Endothelial cell of umbilical vein (primary cell): ENCODE data around the gene C10orf53.

Source experiments
- JUN ChIP-seq: IDR thresholded peaks from 2 replicates; pipeline ENCODE4 v1.6.1; 2011; ENCODE audit warnings: borderline replicate concordance, low read depth; ENCODE audit not compliant: insufficient read length, insufficient read depth
- POLR2A ChIP-seq: IDR thresholded peaks from 2 replicates; pipeline ENCODE4 v1.6.1; 2012; ENCODE audit warnings: low read depth, mild to moderate bottlenecking, control low read depth, low read length
- POLR2AphosphoS5 ChIP-seq: IDR thresholded peaks from 2 replicates; pipeline ENCODE4 v1.6.1; 2012; ENCODE audit warnings: low read depth, mild to moderate bottlenecking, control low read depth, low read length, moderate library complexity; ENCODE audit not compliant: insufficient read depth

DNA sequence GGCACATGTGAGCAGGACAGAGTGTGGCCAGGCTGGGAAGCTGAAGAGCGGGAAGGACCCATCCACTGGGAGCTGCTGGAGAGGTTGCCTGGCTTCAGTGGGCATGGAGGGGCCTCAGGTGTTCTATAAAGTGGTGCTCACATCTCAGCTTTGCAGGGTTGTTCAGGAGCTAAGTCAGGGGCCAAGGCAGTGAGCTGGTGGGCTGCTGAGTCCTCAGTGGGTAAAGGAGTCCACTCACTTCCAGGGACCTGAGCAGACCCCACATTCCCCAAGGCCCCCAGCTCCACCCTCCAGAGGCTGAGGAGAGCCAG is 28.8 kb upstream of the C10orf53 start:
- TF ChIP-seq POLR2AphosphoS5 (no peak), POLR2A (no peak), JUN (no peak)
